SH-SY5Y (cell line): ENCODE measurements around the gene CD80.

ENCODE experiments used
- GATA2 ChIP-seq: IDR thresholded peaks from 2 replicates; pipeline ENCODE4 v1.6.1; 2011; ENCODE audit warnings: mild to moderate bottlenecking, low read depth, low read length
- GATA3 ChIP-seq: IDR thresholded peaks from 2 replicates; pipeline ENCODE4 v1.6.1; 2011; ENCODE audit warnings: low read depth, mild to moderate bottlenecking, low read length, moderate library complexity

The CD80 gene

DNA sequence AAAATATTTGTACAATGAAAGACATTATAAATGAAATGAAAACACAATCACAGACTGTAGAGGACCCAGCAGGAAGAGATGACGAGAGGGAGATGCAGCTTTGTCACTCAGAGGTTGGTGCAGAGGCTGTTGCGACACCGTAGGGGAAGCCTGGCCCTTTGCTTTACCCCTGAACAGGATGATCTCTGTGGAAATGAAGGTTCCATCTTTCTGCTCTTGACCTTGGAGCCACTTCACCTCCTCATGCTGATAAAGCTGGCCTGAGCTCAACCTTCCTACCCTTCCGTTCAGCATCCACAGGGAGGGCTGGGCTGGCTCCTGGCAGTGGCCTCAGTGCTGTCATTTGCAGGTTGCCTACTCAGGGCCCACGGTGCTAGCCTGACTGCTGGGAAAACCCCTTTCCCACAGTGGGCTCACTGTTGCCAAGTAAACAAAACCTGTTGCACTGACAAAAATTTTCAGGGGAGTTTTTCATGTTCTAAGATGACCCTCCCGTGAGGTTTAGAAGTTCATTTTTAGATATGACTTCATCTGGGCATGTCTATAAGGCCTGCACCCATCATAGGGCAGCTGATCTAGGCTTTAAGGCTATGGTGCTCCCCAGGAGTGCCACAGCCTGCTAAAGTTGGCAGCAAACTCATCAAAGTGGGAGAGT, 3.0 kb upstream of the CD80 start:
- TF ChIP-seq GATA3: no peak
- no peak for TF ChIP-seq GATA2

GRCh38 chr3:119560160-119560559, 746 bp upstream of the CD80 start:
- TF ChIP-seq GATA3 (no peak), GATA2 (no peak)

GRCh38 chr3:119558626-119559317, 642 bp downstream of the CD80 start:
- TF ChIP-seq GATA3: no peak

DNA sequence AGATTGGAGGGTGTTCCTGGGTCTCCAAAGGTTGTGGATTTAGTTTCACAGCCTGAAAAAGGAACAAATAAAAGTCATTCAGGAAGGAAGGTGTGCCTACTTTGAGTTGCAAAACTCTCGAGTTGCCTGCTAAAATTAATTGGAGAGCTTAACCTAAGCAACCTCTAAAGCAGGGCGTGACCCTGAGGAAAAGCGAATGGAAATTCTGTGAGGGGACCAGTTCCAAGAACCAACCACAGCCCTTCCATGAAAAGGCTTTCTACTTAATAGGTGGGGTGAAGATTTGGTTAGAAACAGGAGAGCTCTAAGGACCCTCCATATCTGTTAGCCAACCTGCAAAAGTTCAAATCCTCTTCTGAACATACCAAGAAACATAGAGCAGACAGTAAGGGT, 1.5 kb downstream of the CD80 start:
- TF ChIP-seq GATA3 (no peak), GATA2 (no peak)

GRCh38 chr3:119557192-119557876, 2.1 kb downstream of the CD80 start:
- TF ChIP-seq GATA3 (no peak), GATA2 (no peak)

GRCh38 chr3:119555929-119556328, 3.5 kb downstream of the CD80 start:
- TF ChIP-seq GATA2 (no peak), GATA3 (no peak)

GRCh38 chr3:119555309-119555735, 4.1 kb downstream of the CD80 start:
- TF ChIP-seq GATA3 (no peak), GATA2 (no peak)

GRCh38 chr3:119553823-119554415, 5.5 kb downstream of the CD80 start:
- TF ChIP-seq GATA2: no peak
- no peak for TF ChIP-seq GATA3

DNA sequence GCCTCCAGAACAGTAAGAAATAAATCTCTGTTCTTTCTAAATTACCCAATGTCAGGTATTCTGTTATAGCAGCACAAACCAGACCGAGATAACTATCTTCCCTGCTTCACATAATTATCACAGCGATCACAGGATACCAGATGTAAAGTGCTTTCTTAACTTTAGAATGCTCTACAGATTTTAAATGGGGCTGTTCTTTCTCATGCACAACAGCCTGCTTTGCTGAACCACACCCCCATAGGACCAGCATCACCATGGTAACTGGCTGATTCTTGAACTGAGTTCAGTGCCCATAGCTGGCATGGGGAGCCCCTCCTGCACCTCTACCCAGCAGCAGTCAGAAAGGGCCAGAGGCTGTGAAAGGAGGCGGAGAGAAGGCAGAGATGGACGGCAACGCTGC, 7.8 kb downstream of the CD80 start:
- peak; percentile 86 for TF ChIP-seq GATA2
- peak; percentile 93 for TF ChIP-seq GATA3

- TF ChIP-seq GATA3 (no peak), GATA2 (no peak)
Measured at GRCh38 chr3:119550192-119550910, 9.1 kb downstream of the CD80 start.

- TF ChIP-seq GATA3 (no peak), GATA2 (no peak)
Measured at GRCh38 chr3:119548341-119548740, 11.1 kb downstream of the CD80 start.

GRCh38 chr3:119547227-119547626, 12.2 kb downstream of the CD80 start:
- TF ChIP-seq GATA2 (no peak), GATA3 (no peak)

DNA sequence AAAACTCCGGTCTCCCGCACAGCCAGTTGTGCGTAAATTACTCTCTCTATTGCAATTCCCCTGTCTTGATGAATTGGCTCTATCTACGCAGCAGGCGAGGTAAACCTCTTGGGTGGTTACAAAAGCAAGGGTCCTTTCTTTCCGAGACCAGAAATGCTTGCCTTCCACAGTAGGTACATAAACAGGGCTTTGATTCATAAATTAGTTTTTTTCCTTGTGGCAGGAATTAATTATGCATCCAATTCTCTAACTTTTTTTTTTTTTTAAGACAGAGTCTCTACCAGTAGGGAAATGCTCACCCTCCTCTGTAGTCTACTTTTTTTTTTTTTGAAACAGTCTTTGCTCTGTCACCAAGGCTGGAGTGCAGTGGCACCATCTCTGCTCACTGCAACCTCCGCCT, 16.3 kb downstream of the CD80 start:
- no peak for TF ChIP-seq GATA3

- TF ChIP-seq GATA2 (no peak), GATA3 (no peak)
Measured at GRCh38 chr3:119542168-119542767, 17.1 kb downstream of the CD80 start.
